Neural progenitor cell (in vitro differentiated cells): ENCODE data around the gene KRTCAP2. TPM values are rescaled to one million over a fixed set of nuclear protein-coding genes. Genes with fewer than 3 reads are reported as not detected.
"Not testable (repeated sequence)": the region's sequence is repeated elsewhere in the genome, so short reads cannot be mapped to it uniquely, and the experiment has no call there.

Experiments used
- DNase-seq: peaks from one replicate; pipeline ENCODE4 v3.0.0-alpha.2; 2016; ENCODE audit warnings: low spot score
- H2AFZ ChIP-seq: fragments of 200-600 bp; sonication (generic); replicated peaks from 2 replicates; pipeline ENCODE4 v1.6.1; 2016; ENCODE audit warnings: antibody characterized with exemption
- H3F3A ChIP-seq: fragments of 200-600 bp; sonication (generic); 2 replicates; pipeline ENCODE4 v1.6.1; 2016; ENCODE audit warnings: antibody characterized with exemption, low read depth
- H3K27ac ChIP-seq: fragments of 200-600 bp; sonication (generic); 2 replicates; pipeline ENCODE4 v1.5.1; 2016; ENCODE audit warnings: mild to moderate bottlenecking
- H3K27me3 ChIP-seq: fragments of 200-600 bp; sonication (generic); 2 replicates; pipeline ENCODE4 v1.6.1; 2016; ENCODE audit warnings: mild to moderate bottlenecking, moderate library complexity
- H3K36me3 ChIP-seq: fragments of 200-600 bp; sonication (generic); 2 replicates; pipeline ENCODE4 v1.5.1; 2016
- H3K4me1 ChIP-seq: fragments of 200-600 bp; sonication (generic); 2 replicates; pipeline ENCODE4 v1.6.1; 2016; ENCODE audit warnings: mixed run types
- H3K4me2 ChIP-seq: fragments of 200-600 bp; sonication (generic); 2 replicates; pipeline ENCODE4 v1.6.1; 2016
- H3K4me3 ChIP-seq: fragments of 200-600 bp; sonication (generic); 2 replicates; pipeline ENCODE4 v1.5.1; 2016
- H3K79me2 ChIP-seq: fragments of 200-600 bp; sonication (generic); 2 replicates; pipeline ENCODE4 v1.6.1; 2016; ENCODE audit warnings: low read depth
- H3K9ac ChIP-seq: fragments of 200-600 bp; sonication (generic); 2 replicates; pipeline ENCODE4 v1.6.1; 2016
- H3K9me3 ChIP-seq: fragments of 200-600 bp; sonication (generic); 2 replicates; pipeline ENCODE4 v1.5.1; 2016; ENCODE audit warnings: low read depth
- H4K20me1 ChIP-seq: fragments of 200-600 bp; sonication (generic); 2 replicates; pipeline ENCODE4 v1.6.1; 2016; ENCODE audit warnings: low read depth
- H3K27ac Mint-ChIP-seq: 3 replicates; pipeline ENCODE4 v1.8.0; 2021; ENCODE audit warnings: mixed read lengths
- H3K27me3 Mint-ChIP-seq: 2 replicates; pipeline ENCODE4 v1.8.0; 2022; ENCODE audit warnings: low read depth, mild to moderate bottlenecking, inconsistent platforms, moderate library complexity, mixed read lengths; ENCODE audit not compliant: insufficient read depth
- H3K36me3 Mint-ChIP-seq: 3 replicates; pipeline ENCODE4 v1.8.0; 2021; ENCODE audit warnings: mixed read lengths
- H3K4me1 Mint-ChIP-seq: 3 replicates; pipeline ENCODE4 v1.8.0; 2021; ENCODE audit warnings: mixed read lengths
- H3K4me3 Mint-ChIP-seq: 3 replicates; pipeline ENCODE4 v1.8.0; 2021; ENCODE audit warnings: mild to moderate bottlenecking, moderate library complexity, mixed read lengths
- H3K9me3 Mint-ChIP-seq: 3 replicates; pipeline ENCODE4 v1.8.0; 2020; ENCODE audit warnings: mixed read lengths
- EZH2 ChIP-seq: fragments of 200-600 bp; sonication (generic); IDR thresholded peaks from 2 replicates; pipeline ENCODE4 v1.6.1; 2017; ENCODE audit warnings: antibody characterized with exemption, mild to moderate bottlenecking, moderate library complexity
- EZH2phosphoT487 ChIP-seq: fragments of 200-600 bp; sonication (generic); IDR thresholded peaks from 2 replicates; pipeline ENCODE4 v1.6.1; 2017; ENCODE audit warnings: antibody characterized with exemption
- total RNA-seq: library from RNA; depleted of rRNA; stranded (reverse); fragments of >200 nt; gene quantifications from 2 replicates; pipeline ENCODE4 v1.2.3, GENCODE V29; 2015; ENCODE audit warnings: low replicate concordance
- TF ChIP-seq, protein P1 (sequence below): fragments of 200-600 bp; sonication (generic); IDR thresholded peaks from 2 replicates; pipeline ENCODE4 v1.5.1; 2017; ENCODE audit warnings: antibody characterized with exemption, mild to moderate bottlenecking

The KRTCAP2 gene
- total RNA-seq, 1 donor from 2014 or later: 37.8 TPM

DNA sequence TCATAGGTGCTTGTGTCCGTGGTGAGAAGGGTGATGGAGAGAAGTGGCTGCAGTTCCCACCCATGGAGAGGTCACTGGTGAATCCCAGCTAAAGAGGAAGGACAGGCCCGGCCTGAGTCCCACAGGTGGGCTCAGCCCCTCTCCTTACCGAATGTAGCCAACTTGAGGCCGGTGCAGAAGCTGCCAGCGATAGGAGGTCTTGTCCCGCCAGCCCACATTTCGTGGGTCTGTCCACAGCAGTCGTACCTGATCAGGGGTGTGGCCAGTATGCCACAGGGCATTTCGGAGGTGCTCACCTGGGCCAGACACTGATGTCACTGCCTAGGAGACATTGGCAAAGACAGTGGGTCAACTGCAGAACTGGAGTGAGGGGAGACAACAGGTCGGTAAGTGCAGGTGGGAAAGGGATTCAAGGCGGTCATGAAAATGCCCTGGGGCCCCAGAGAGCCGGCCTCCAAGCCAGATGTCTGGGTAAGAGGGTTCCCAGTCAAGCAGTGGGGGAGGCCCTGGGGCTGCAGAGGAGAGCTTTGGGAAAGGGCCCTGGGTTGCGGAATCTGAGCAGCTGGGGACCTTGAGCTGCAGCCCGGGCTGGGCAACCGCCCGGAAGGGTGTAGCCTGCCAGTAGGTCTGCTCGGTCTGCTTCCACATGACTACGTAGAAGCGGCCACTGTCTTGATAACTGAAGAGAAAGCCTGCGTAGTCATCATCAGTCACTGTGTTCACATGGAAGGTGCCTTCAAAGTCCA, 24.0 kb upstream of the KRTCAP2 start:
- peak overlapping the region; percentile 100 for H3K4me2 ChIP-seq

DNA sequence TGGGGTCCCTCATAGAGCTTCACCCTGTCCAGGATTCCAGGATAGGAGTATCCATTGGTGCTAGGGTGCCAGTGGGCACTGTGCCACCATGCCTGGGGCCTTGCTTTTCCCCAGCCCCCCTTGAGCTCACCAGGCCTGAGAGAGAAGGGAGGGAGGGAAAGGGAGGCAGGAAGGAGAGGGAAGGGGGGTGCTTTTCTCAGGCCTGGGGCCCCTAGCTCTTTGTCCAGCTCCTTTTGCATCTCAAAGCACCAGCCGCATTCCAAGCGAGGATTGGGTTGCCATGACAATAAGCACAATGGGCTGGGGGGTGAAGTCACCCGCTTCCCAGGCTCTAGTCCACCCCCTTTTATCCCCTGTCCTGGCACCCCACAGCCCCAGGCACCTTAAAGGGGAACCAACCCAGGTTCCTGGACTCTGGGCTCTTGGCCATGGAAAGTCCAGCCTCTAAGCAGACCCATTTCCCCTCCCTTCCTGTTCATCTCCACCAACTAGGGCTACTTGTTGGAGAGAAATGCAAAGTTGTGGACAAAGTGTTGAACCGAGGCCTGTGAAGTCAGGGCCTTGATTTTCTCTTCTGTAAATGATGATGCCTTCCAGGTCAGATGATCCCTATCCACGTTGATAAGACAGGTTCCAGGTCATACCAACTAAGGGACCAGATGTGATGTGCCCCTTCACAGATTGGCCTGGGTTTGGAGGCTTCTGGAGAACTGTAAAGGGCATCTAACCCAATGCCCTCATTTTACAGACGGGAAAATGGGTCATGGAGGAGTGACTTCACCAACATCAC, 23.2 kb upstream of the KRTCAP2 start:
- Histone ChIP-seq H3F3A (peaks cover 76% of the 10 kb centered on the region), H3K4me1 (peaks cover 28% of the 10 kb centered on the region), H3K27ac (peak overlapping the region; percentile 96), H3K79me2 (peaks cover 52% of the 10 kb centered on the region), H2AFZ (no peak overlapping the region), H3K4me2 (peak overlapping the region; percentile 100), H3K9me3 (no peaks in the 10 kb centered on the region), H3K9ac (peak overlapping the region; percentile 86), H3K36me3 (no peaks in the 10 kb centered on the region), H4K20me1 (peaks cover 49% of the 10 kb centered on the region), H3K4me3 (peak overlapping the region; percentile 85), H3K27me3 (no peaks in the 10 kb centered on the region)
- Mint-ChIP-seq H3K27me3 (peaks cover 31% of the 10 kb centered on the region), H3K4me3 (peak overlapping the region; percentile 99), H3K36me3 (peaks cover 50% of the 10 kb centered on the region), H3K9me3 (peaks cover 5% of the 10 kb centered on the region), H3K27ac (peak overlapping the region; percentile 100), H3K4me1 (peaks cover 61% of the 10 kb centered on the region)
- no peak for TF ChIP-seq EZH2
- no peak for TF ChIP-seq EZH2phosphoT487
- TF ChIP-seq, protein P1, sequence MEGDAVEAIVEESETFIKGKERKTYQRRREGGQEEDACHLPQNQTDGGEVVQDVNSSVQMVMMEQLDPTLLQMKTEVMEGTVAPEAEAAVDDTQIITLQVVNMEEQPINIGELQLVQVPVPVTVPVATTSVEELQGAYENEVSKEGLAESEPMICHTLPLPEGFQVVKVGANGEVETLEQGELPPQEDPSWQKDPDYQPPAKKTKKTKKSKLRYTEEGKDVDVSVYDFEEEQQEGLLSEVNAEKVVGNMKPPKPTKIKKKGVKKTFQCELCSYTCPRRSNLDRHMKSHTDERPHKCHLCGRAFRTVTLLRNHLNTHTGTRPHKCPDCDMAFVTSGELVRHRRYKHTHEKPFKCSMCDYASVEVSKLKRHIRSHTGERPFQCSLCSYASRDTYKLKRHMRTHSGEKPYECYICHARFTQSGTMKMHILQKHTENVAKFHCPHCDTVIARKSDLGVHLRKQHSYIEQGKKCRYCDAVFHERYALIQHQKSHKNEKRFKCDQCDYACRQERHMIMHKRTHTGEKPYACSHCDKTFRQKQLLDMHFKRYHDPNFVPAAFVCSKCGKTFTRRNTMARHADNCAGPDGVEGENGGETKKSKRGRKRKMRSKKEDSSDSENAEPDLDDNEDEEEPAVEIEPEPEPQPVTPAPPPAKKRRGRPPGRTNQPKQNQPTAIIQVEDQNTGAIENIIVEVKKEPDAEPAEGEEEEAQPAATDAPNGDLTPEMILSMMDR: no peak
- peak; percentile 96 for DNase-seq

More for the DNA sequence above, 24.0 kb upstream of the KRTCAP2 start:
- no peak for TF ChIP-seq EZH2phosphoT487
- Histone ChIP-seq H3K27me3 (no peaks in the 10 kb centered on the region), H3K27ac (peak overlapping the region; percentile 96), H3K4me1 (peaks cover 28% of the 10 kb centered on the region), H3K36me3 (no peaks in the 10 kb centered on the region), H3K79me2 (peaks cover 52% of the 10 kb centered on the region), H3K4me3 (peak overlapping the region; percentile 85), H3F3A (peaks cover 81% of the 10 kb centered on the region), H3K9me3 (no peaks in the 10 kb centered on the region), H4K20me1 (peaks cover 55% of the 10 kb centered on the region), H2AFZ (no peak overlapping the region), H3K9ac (peak overlapping the region; percentile 67)
- peak overlapping the region; percentile 100 for H3K27ac Mint-ChIP-seq
- peaks cover 53% of the 10 kb centered on the region for H3K36me3 Mint-ChIP-seq
- H3K4me3 Mint-ChIP-seq: peak overlapping the region; percentile 99
- DNase-seq: no peak
- H3K27me3 Mint-ChIP-seq: peaks cover 29% of the 10 kb centered on the region
- H3K9me3 Mint-ChIP-seq: peaks cover 2% of the 10 kb centered on the region
- H3K4me1 Mint-ChIP-seq: peaks cover 64% of the 10 kb centered on the region

DNA sequence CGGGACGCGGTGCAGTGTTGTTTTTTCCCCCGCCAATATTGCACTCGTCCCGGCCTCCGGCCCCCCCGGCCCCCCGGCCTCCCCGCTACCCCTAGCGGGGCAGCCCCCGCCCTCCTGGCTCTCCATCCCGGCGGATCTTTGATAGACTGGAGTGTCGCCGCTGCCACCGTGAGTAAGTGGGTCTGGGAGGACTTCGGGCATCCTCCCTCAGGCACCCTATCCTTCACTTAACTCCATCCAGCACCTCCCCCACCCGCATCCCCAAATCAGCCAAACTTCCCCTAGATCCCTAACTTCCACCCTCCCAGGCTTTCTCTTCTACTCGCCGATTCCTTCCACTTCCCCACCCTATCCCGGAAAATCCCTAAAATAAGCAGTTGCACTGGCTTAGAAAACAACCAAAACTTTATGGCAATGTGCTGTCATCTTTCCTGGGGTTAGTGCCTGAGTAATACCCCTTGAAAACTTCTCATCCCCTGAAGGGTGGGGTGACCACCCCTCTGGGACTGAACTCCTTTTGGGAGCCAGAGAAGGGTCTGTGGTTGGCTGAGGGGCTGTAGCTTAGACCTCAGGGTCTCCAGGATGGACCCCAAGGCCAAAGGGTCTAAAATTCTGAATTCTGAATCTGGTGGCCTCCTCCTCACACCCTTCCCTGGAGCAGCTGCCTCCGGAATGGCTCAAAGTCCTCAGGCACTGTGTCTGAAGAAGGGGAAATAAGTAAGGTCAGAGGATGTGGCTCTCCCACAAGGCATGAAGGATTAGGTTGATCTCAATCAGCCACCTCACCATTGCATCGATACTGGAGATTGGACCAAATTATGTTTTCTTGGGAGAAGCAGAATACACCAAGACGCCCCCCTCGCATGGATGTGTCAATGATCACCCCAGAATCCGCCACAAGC, 22.3 kb upstream of the KRTCAP2 start:
- no peak for TF ChIP-seq EZH2phosphoT487
- TF ChIP-seq, protein P1: no peak
- TF ChIP-seq EZH2: no peak
- DNase-seq: no peak
- peaks cover 42% of the 10 kb centered on the region for H3K36me3 Mint-ChIP-seq

DNA sequence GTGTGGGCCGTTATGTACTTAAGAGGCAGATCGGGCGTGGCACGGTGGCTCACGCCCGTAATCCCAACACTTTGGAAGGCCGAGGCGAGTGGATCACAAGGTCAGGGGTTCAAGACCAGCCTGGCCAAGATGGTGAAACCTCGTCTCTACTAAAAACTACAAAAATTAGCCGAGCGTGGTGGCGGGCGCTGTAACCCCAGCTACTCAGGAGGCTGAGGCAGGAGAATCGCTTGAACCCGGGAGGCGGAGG, 20.8 kb upstream of the KRTCAP2 start:
- DNase-seq, H3K27me3 ChIP-seq, H3K9ac ChIP-seq, H3K9me3 ChIP-seq, H3K36me3 ChIP-seq, H3K9me3 Mint-ChIP-seq: not testable (repeated sequence)
- H3K4me3 Mint-ChIP-seq: peak overlapping the region; percentile 99
- Histone ChIP-seq H3K27ac (peak overlapping the region; percentile 96), H4K20me1 (peaks cover 26% of the 10 kb centered on the region), H3K4me3 (peak overlapping the region; percentile 85), H3F3A (peaks cover 52% of the 10 kb centered on the region), H3K79me2 (peaks cover 41% of the 10 kb centered on the region), H3K4me2 (peak overlapping the region; percentile 100), H3K4me1 (peaks cover 28% of the 10 kb centered on the region), H2AFZ (peak overlapping the region; percentile 13)
- peaks cover 30% of the 10 kb centered on the region for H3K27me3 Mint-ChIP-seq
- peaks cover 31% of the 10 kb centered on the region for H3K36me3 Mint-ChIP-seq
- H3K27ac Mint-ChIP-seq: peak overlapping the region; percentile 99
- peaks cover 45% of the 10 kb centered on the region for H3K4me1 Mint-ChIP-seq

More for the DNA sequence above, 22.3 kb upstream of the KRTCAP2 start:
- H3K9ac ChIP-seq: peak overlapping the region; percentile 86
- peak overlapping the region; percentile 100 for H3K4me2 ChIP-seq
- Mint-ChIP-seq H3K9me3 (peaks cover 5% of the 10 kb centered on the region), H3K27me3 (peaks cover 30% of the 10 kb centered on the region), H3K4me3 (peak overlapping the region; percentile 99), H3K4me1 (peaks cover 53% of the 10 kb centered on the region), H3K27ac (peak overlapping the region; percentile 100)
- H3K36me3 ChIP-seq: no peaks in the 10 kb centered on the region
- H3K4me3 ChIP-seq: peak overlapping the region; percentile 85
- peaks cover 40% of the 10 kb centered on the region for H4K20me1 ChIP-seq
- no peak overlapping the region for H2AFZ ChIP-seq
- peak overlapping the region; percentile 86 for H3K27ac ChIP-seq
- H3K4me1 ChIP-seq: peaks cover 28% of the 10 kb centered on the region
- peaks cover 68% of the 10 kb centered on the region for H3F3A ChIP-seq
- H3K79me2 ChIP-seq: peaks cover 52% of the 10 kb centered on the region
- no peaks in the 10 kb centered on the region for H3K27me3 ChIP-seq
- no peaks in the 10 kb centered on the region for H3K9me3 ChIP-seq
